Transverse colon (tissue), 3 donors: Measurements from ENCODE around the gene GNG12.

Experiments used
- POLR2A ChIP-seq: fragments of 450-650 bp; IDR thresholded peaks from one replicate; pipeline ENCODE4 v1.6.1; 2016; ENCODE audit warnings: antibody characterized with exemption, mild to moderate bottlenecking, moderate library complexity
- TF ChIP-seq, protein P1 (sequence below), 5 experiments: fragments of 200-600 bp in 3 of 5; fragments of 450-650 bp in 2 of 5; sonication (generic) in 3 of 5; IDR thresholded peaks; 1 replicate in 2 of 5; 2 replicates in 3 of 5; pipeline ENCODE4 v1.5.1; 2016 to 2017; ENCODE audit warnings: antibody characterized with exemption in 5 of 5, inconsistent platforms in 3 of 5, mild to moderate bottlenecking in 2 of 5, moderate library complexity in 1 of 5

DNA sequence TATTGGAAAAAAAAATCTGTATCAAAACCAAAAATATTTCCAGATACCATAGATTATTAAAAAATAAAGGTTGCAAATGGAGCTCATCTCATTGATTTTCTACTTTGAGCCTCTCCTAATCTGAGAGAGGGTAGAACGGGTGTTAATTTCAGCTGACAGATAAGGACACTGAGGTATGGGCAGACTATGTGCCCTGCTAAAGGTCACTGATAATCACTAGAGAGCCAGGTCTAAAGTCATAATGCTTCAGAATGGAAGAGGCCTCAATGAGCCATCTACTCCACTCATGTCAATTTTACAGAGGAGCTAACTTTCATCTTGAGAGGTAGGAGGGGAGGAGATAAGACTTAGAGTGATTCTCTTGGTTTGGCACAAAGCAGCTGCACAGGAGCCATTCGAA is 21.0 kb downstream of the GNG12 start:
- TF ChIP-seq POLR2A, result no peak
- TF ChIP-seq, protein P1, sequence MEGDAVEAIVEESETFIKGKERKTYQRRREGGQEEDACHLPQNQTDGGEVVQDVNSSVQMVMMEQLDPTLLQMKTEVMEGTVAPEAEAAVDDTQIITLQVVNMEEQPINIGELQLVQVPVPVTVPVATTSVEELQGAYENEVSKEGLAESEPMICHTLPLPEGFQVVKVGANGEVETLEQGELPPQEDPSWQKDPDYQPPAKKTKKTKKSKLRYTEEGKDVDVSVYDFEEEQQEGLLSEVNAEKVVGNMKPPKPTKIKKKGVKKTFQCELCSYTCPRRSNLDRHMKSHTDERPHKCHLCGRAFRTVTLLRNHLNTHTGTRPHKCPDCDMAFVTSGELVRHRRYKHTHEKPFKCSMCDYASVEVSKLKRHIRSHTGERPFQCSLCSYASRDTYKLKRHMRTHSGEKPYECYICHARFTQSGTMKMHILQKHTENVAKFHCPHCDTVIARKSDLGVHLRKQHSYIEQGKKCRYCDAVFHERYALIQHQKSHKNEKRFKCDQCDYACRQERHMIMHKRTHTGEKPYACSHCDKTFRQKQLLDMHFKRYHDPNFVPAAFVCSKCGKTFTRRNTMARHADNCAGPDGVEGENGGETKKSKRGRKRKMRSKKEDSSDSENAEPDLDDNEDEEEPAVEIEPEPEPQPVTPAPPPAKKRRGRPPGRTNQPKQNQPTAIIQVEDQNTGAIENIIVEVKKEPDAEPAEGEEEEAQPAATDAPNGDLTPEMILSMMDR (IDR thresholded peaks at IDR 0.05), result no peak
